Testis (tissue), 2 donors: ENCODE results near the gene ANKHD1.

Experiments
- POLR2A ChIP-seq: fragments of 450-650 bp; IDR thresholded peaks from one replicate; pipeline ENCODE4 v1.6.1; 2017; ENCODE audit warnings: antibody characterized with exemption, mild to moderate bottlenecking, moderate library complexity
- TF ChIP-seq, protein P1 (sequence below), 3 experiments: fragments of 450-650 bp in 2 of 3; fragments of 200-600 bp in 1 of 3; sonication (generic) in 1 of 3; IDR thresholded peaks; one replicate each; pipeline ENCODE4 v1.5.1; 2016 to 2019; ENCODE audit warnings: antibody characterized with exemption in 3 of 3, mild to moderate bottlenecking in 2 of 3, moderate library complexity in 1 of 3

DNA sequence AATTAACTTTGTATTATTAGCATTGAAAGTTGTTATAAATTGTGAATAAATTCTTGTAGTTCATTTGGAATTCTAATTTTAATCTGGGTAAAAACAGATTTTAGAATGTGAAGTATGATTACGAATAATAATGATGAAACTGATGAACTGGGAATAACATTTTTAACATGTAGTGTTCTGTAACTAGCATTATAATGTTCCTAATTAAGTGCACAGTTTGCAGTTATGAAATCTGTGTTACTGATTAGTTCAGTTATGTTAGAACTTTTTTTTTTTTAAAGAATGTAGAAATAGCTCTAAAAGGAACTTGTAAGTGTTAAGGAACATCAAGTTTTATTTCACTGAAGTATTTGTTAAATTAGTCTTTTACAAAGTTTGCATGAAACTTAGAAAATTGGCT lies 97.0 kb downstream of the ANKHD1 start:
- no peak for TF ChIP-seq POLR2A
- TF ChIP-seq, protein P1, sequence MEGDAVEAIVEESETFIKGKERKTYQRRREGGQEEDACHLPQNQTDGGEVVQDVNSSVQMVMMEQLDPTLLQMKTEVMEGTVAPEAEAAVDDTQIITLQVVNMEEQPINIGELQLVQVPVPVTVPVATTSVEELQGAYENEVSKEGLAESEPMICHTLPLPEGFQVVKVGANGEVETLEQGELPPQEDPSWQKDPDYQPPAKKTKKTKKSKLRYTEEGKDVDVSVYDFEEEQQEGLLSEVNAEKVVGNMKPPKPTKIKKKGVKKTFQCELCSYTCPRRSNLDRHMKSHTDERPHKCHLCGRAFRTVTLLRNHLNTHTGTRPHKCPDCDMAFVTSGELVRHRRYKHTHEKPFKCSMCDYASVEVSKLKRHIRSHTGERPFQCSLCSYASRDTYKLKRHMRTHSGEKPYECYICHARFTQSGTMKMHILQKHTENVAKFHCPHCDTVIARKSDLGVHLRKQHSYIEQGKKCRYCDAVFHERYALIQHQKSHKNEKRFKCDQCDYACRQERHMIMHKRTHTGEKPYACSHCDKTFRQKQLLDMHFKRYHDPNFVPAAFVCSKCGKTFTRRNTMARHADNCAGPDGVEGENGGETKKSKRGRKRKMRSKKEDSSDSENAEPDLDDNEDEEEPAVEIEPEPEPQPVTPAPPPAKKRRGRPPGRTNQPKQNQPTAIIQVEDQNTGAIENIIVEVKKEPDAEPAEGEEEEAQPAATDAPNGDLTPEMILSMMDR (IDR thresholded peaks at IDR 0.05) = no peak
